ENCODE measurements around the gene IGFALS. TPM values are rescaled to one million over a fixed set of nuclear protein-coding genes. Genes with fewer than 3 reads are reported as not detected.
A peak's percentile ranks its signal among the peaks of the same experiment; 100 is the strongest.

Gene IGFALS
- total and polyA plus RNA-seq, 7 donors, result 0.46 to 2.2 (median 1.2) TPM

GRCh38 chr16:1831186-1832075 is 37.9 kb upstream of the IGFALS start:
- no peak for DNase-seq
- 83 to 93% methylated on average over 19 of the region's 19 CpGs for WGBS, 2 donors
- intact Hi-C loops (cut with DNase I), result no loop called here
- Histone ChIP-seq H3K9me3 (no peaks in the 10 kb centered on the region), H3K27me3 (no peaks in the 10 kb centered on the region), H3K4me1 (peaks cover 0 to 25% (median 21%) of the 10 kb centered on the region in 4 donors), H3K4me3 (no peak overlapping the region), H3K36me3 (peaks cover 0 to 13% (median 0%) of the 10 kb centered on the region in 4 donors), H3K27ac (no peak overlapping the region)
- TF ChIP-seq CTCF (IDR thresholded peaks at IDR 0.05) (no peak), POLR2A (IDR thresholded peaks at IDR 0.05) (no peak), EP300 (IDR thresholded peaks at IDR 0.05) (no peak), POLR2AphosphoS5 (IDR thresholded peaks at IDR 0.05) (no peak)

- Histone ChIP-seq H3K9me3 (no peaks in the 10 kb centered on the region), H3K36me3 (peaks cover 0 to 13% (median 0%) of the 10 kb centered on the region in 4 donors), H3K27ac (no peak overlapping the region), H3K4me1 (peaks cover 0 to 32% (median 29%) of the 10 kb centered on the region in 4 donors), H3K27me3 (no peaks in the 10 kb centered on the region), H3K4me3 (no peak overlapping the region)
- no peak for DNase-seq
- no peak for TF ChIP-seq POLR2AphosphoS5 (IDR thresholded peaks at IDR 0.05)
- WGBS, 2 donors, result 20 to 65% methylated on average over 3 of the region's 3 CpGs
- intact Hi-C loops (cut with DNase I), result no loop called here
These were observed 36.7 kb upstream of the IGFALS start for GRCh38 chr16:1830213-1830612.

- intact Hi-C loops (cut with DNase I), result no loop called here
- Histone ChIP-seq H3K4me1 (peaks cover 0 to 46% (median 42%) of the 10 kb centered on the region in 4 donors), H3K36me3 (peaks cover 0 to 13% (median 0%) of the 10 kb centered on the region in 4 donors), H3K27me3 (no peaks in the 10 kb centered on the region), H3K9me3 (no peaks in the 10 kb centered on the region), H3K4me3 (no peak overlapping the region), H3K27ac (no peak overlapping the region)
- no peak for DNase-seq
- WGBS, 2 donors, result 16 to 70% methylated on average over 11 of the region's 11 CpGs
- TF ChIP-seq CTCF (IDR thresholded peaks at IDR 0.05), result no peak
- no peak for TF ChIP-seq POLR2A (IDR thresholded peaks at IDR 0.05)
- no peak for TF ChIP-seq EP300 (IDR thresholded peaks at IDR 0.05)
- TF ChIP-seq POLR2AphosphoS5 (IDR thresholded peaks at IDR 0.05), result no peak
These were observed 35.3 kb upstream of the IGFALS start for GRCh38 chr16:1828645-1829410.

- TF ChIP-seq POLR2A (IDR thresholded peaks at IDR 0.05) (peak in 1 of 2 donors; percentile 25), EP300 (IDR thresholded peaks at IDR 0.05) (no peak), CTCF (IDR thresholded peaks at IDR 0.05) (no peak), POLR2AphosphoS5 (IDR thresholded peaks at IDR 0.05) (peak; percentile 70 to 80 (median 72))
- intact Hi-C loops (cut with DNase I), result loop anchor here (1.0 to 2.0 kb wide), 2 partner anchors 54 to 102 kb away; partner anchors contain the start of genes EME2 and MRPS34
- no peaks in the 10 kb centered on the region for H3K27me3 ChIP-seq
- peaks cover 0 to 49% (median 45%) of the 10 kb centered on the region in 4 donors for H3K4me1 ChIP-seq
- H3K27ac ChIP-seq, result peak within 1 kb of the TSS; percentile 88 to 94 (median 92)
- peak; percentile 96 for DNase-seq
- H3K36me3 ChIP-seq, result peaks cover 6 to 24% (median 8%) of the 10 kb centered on the region in 4 donors
- no peaks in the 10 kb centered on the region for H3K9me3 ChIP-seq
- WGBS, 2 donors, result 0% methylated on average over 104 of the region's 104 CpGs
- peak within 1 kb of the TSS; percentile 84 to 99 (median 84) for H3K4me3 ChIP-seq
These were observed 33.4 kb upstream of the IGFALS start, which contains the start of the genes FAHD1 and HAGH for GRCh38 chr16:1826691-1827573. Gene FAHD1, plus strand, starts transcription at chr16:1827206. Its CDS starts 33 bp downstream, at chr16:1827239. Gene HAGH, minus strand, starts transcription at chr16:1826825. Its CDS starts 38 bp downstream, at chr16:1826787.

All from sigmoid colon (tissue), 7 donors.